ENCODE data around the gene PRR23E.

PRR23E gene

DNA sequence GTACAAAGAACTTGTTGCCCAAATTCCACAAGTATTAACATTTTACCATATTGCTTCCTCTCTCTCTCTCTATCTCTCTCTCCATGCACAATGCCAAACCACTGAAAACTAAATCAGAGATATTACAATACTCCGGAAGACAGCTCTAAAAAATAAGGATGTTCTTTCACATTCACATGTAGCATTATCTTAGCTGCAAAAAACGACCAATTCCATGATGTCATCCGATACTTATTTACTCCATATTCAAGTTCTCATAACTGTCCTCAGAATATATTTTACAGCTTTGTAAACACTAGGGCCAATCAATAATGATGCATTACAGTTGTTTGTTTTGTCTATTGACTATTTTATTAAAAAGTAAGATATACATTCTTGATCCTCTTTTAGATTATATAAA lies 7.7 kb upstream of the PRR23E start:
- no peak for DNase-seq (ENCODE audit: low read depth)

DNA sequence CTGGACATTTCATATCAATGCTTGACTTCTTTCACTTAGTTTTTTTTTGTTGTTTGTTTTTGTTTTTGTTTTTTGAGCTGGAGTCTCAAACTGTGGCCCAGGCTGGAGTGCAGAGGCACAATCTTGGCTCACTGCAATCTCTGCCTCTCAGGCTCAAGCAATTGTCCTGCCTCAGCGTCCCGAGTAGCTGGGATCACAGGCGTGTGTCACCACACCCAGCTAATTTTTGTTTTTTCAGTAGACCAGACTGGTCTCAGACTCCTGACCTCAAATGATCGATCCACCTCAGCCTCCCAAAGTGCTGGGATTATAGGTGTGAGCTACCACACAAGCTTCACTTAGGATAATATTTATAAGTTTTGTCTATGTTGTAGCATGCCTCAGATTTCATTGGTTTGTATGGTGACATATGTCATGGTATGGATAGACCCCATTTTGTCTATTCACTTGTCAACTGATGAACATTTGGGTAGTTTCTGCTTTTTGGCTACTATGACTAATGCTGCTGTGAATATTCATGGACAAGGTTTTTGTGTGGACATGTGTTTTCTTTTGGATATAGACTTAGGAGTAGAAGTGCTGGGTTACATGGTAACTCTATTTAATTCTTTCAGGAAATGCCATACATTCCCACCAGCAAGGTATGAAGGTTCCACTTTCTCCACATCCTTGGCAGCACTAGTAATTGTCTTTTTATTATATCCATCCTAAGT lies 6.8 kb upstream of the PRR23E start:
- DNase-seq (ENCODE audit: low read depth) = no peak

DNA sequence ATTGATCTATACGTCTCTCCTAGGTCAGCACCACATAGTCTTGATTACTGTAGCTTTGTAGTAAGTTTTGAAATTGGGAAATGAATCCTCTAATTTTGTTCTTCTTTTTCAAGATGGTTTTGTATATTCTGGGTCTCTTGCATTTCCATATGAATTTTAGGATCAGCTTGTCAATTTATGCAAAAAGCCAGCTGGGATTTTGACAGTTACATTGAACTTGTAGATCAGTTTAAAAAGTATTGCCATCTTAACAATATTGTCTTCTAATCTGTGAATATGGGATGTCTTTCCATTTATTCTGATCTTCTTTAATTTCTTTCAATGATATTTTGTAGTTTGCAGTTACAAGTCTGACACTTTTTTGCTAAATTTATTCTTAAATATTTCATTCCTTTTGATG lies 5.6 kb upstream of the PRR23E start:
- DNase-seq (ENCODE audit: low read depth) = no peak

DNA sequence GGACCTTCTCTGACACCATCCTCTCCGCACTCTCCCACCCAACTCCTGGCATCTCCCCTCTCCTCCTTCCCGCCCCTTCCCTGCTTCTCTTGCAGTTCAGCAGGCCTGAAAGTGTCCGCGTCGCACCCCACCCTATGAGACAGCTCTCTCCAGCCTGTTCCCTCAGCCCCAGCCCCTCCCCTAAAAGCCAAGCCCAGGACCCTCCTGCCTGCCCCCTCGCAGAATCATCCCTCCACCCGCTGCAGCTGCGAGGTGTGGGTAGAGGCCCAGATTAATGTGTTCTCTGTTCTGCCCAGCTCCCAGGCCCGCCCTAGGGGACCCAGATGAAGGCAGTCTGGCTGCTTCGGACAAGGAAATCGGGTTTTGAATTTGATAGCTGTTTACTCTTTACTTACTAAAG lies 410 bp downstream of the PRR23E start:
- DNase-seq (ENCODE audit: low read depth) = no peak

GRCh38 chr3:127193775-127194174 lies 844 bp downstream of the PRR23E start:
- DNase-seq (ENCODE audit: low read depth) = no peak

DNA sequence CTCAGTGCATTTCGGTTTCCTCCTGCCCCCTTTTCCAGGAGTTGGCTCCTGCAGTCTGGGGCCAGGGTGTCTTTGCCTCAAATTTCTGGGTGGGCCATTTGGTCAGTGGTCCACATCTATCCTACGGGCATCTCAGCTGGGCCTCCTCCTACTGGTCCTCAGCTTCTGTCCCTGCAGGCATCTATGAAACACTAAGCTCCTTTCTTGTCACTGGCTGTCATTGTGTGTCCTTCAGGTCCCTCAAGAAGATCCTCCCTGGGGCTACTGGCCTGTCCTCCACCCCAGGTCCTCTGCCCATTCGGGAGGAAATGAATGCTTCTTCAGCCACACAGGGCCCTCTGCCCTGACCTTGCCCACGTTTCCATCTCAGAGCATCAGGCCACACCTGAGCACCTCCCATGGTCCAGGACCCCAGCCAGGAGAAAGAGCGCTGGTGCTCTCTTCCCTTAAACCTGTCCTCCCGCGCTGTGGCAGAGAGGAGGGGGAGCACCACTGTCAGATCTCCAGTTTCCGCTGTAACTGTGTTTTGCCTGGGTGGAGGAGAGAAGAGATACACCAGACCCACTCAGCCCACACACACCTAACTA lies 1.8 kb downstream of the PRR23E start:
- no peak for DNase-seq (ENCODE audit: low read depth)

DNA sequence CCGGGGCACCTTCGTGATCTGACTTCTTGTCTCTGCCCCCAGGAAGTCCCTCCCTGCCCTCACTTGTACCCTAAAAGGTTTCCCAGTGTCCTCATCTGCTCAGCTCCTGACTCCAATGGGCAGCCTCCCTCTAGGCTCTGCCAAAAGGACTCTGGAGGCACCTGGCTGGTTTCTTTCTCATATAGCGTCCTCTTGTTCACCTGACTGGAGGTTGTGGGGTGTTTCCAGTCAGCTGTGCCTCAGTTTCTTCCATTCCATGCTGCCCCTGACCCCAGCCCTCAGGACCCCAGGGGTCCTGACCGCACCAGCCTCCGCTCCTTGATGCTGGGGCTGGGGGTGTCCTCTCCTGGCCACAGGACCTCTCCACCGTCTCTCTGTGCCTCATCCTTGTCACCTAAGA lies 2.5 kb downstream of the PRR23E start:
- no peak for DNase-seq (ENCODE audit: low read depth)

- no peak for DNase-seq (ENCODE audit: low read depth)
These were observed 3.1 kb downstream of the PRR23E start for GRCh38 chr3:127196002-127196401.

GRCh38 chr3:127196466-127197299 lies 3.8 kb downstream of the PRR23E start:
- no peak for DNase-seq (ENCODE audit: low read depth)

DNA sequence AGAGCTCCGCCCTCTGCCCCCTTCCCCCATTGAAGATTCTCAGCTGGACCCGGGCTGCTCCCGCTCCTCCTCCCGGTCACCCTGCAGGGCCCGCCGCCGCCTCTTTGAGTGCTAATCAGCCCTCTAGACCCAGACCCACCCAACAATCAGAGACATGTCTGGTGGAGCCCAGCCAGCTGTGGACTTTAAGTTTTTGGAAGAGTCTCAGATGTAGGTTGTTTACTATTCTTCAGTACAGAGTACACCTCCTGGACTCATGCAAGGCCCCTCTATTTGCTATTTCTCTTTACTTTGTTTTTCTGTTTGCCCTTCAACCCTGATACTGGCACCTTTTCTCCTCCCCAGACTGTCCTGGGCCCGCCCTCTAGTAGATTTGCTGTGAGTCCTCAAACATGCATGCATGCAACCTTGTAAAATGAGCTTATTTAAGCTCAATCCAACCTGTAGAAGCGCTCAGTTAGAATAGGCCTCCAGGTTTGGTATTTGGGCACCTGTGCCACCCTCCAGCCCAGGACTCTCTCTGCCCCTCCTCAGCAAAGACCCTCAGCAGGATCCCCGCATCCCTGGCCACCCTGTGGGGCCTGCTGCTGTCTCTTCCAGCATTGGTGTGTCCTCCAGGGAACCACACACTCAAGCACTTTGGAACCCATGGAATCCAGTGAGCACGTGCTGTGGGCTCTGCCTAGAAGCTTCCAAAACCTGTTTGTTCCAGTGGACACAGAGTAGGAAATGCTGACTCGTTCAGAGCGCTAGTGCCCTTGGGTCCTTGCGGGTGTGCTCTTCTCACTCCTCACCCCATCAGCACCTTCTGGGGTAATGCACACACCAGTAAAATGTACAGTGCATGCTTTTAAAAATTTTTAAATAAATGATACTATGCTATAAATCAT lies 4.6 kb downstream of the PRR23E start:
- no peak for DNase-seq (ENCODE audit: low read depth)

DNA sequence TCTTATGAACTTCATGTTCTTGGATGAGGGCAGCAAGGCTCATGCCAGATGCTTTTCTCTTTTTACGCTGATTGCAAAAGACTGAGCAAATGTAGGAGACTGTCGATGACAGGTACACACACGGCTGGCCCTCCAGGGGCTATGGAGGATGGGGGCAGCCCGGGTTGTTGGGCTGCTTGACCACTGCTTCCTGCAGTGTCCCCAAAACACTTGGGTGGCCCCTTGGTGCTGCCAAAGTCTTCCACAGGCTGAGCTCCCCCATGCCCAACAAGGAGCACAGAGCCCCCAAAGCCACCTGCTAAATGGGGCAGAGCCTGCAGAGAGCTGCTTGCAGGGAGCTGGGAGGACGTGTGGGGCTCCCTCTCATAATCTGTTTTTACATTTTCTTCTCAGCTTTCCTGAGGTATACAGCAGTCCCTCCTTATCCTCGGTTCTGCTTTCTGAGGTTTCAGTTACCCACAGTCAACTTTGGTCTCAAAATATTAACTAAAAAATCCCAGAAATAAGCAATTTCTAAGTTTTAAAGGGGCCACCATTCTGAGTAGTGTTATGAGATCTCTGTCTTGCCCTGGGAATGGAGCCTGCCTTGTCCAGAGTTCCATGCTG lies 7.3 kb downstream of the PRR23E start:
- DNase-seq (ENCODE audit: low read depth) = no peak

- DNase-seq (ENCODE audit: low read depth) = no peak
These were observed 10.1 kb downstream of the PRR23E start for GRCh38 chr3:127203024-127203423.

DNA sequence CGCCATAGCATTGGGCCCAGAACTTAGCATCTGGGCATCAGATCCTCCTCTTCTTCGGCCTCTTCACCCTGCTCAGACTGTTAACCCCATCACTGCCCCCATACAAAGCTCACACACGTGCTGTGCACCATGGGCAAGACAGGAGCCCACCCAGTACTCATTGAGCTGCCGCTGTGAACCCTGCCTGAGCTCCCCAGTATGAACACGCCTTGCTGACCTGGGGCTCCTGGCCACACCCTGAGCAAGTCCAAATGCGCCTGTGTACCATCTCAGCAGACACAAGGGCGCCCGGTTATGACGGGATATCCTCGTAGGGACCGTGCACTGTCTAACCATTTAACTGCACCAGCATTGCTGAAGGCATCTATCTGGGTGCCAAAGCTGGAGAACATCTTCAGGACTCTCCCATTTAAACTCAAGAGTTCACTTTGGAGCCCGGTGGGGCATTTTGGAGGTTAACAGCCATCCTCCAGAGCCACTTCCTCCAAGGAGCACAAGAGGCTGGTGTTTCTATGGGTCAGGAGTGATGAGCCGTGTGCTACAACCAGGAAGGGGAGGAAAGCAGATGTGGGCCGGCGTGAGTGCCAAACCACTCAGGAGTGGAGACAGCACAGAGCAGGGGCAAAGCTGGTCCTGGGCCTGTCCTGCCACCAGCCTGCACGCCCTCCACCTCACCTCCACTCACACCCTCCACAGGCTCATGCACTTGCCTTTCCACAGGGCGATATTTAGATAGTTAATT lies 12.1 kb downstream of the PRR23E start:
- DNase-seq (ENCODE audit: low read depth) = no peak

DNA sequence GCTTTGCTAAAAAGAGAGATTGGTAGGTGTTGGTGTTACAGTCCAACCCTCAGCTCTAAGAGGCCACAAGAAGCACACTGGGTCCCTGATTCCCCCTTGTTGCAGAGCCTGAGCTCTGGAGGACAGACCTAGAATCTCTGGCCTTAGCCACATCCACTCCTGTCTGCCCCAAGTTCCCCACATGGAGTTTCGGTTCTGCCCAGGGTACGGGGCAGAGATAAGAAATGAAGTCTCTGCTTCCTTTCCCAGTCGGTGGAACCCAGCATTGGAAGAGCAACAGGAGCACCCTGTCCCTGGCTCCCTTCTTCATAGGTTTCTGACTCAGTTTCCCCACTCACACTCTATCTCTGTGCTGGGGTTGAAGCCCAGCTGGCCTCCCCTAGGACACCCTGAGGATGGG lies 13.2 kb downstream of the PRR23E start:
- DNase-seq (ENCODE audit: low read depth) = no peak

DNA sequence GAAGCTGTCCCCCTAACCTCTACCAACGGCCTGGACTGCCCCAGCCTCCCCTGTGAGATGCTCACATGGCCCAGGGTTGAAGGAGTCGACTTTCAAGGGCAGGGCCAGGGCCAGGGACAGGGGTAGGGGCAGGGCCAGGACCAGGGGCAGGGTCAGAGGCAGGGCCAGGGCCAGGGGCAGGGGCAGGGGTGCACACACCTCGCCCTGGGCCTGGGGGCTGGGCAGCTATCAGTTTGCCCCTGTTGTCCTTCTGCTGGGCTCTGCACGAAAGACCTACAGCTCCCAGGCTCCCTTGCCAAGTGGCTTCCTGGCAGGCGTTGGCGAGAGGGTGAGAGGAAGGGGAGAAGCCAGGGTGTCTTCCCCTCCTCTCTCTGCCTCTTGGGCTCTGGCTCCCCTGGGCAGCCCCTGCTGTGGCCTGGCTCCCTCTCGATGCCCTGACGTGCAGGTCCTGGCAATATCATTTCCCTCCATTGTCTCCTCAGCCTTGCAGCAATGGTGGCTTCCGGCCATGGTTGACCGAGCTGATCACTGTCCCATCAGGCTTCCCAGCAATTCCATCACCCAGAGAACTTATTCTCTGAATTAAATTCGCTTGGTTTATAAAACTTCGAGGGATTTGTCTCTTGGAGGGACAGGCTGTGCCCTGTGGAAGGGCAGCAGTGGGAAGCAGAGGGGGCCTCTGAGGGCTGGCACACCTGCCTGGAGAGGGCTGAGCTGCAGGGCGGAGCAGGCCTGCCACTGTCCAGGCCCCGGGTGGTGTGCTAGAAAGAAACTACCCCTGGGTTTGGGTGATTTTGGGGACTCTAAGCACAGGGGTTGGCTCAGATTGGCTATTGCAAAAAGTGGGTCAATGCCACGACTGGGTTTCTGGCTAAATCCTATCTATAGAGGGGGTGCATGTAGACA lies 13.9 kb downstream of the PRR23E start:
- no peak for DNase-seq (ENCODE audit: low read depth)

DNA sequence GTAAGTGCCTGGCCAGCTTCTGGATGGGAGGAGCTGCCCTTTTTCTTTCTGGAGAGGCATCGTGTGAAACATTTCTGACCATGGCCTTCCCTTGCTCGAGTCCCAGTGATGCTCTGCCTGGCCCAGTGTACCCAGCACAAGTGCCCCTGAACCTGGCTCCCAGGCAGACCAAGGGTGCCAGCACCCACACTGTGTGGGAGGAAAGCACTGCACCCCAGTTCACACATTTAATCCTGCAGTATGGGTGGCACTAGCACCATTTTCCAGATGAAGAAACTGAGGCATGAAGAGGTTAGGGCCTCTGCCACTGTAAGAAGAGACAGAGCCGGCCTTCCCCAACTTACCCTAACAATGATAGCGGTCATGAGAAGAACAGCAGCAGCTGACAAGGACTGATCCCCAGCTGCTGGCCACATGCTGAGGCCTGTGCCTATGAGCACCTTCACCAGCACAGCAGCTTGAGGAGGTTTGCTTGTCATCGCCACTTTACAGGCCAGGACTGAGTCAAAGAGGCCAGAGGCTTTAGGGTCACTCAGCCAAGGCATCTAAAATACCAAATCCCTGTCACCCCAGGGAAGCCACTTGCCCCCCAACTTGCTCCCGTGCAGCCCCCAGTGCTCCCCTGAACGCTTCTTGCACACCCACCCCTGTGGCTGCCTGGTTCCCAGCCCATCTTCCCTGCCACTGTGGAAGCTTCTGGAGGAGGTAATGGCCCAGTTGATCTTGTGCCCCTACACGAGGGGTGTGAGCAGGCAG lies 15.0 kb downstream of the PRR23E start:
- no peak for DNase-seq (ENCODE audit: low read depth)

- no peak for DNase-seq (ENCODE audit: low read depth)
These were observed 15.7 kb downstream of the PRR23E start for GRCh38 chr3:127208483-127209100.

GRCh38 chr3:127209155-127209839 lies 16.4 kb downstream of the PRR23E start:
- no peak for DNase-seq (ENCODE audit: low read depth)
